ENCODE data around the gene MCU.

- TF ChIP-seq, protein P1, sequence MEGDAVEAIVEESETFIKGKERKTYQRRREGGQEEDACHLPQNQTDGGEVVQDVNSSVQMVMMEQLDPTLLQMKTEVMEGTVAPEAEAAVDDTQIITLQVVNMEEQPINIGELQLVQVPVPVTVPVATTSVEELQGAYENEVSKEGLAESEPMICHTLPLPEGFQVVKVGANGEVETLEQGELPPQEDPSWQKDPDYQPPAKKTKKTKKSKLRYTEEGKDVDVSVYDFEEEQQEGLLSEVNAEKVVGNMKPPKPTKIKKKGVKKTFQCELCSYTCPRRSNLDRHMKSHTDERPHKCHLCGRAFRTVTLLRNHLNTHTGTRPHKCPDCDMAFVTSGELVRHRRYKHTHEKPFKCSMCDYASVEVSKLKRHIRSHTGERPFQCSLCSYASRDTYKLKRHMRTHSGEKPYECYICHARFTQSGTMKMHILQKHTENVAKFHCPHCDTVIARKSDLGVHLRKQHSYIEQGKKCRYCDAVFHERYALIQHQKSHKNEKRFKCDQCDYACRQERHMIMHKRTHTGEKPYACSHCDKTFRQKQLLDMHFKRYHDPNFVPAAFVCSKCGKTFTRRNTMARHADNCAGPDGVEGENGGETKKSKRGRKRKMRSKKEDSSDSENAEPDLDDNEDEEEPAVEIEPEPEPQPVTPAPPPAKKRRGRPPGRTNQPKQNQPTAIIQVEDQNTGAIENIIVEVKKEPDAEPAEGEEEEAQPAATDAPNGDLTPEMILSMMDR (IDR thresholded peaks at IDR 0.05) = no peak
- no peak for TF ChIP-seq POLR2A (IDR thresholded peaks at IDR 0.05)
Measured at GRCh38 chr10:72663971-72664370, 28.0 kb upstream of the MCU start.

All from stomach (tissue), 4 donors.